Erythroblast (primary cell): ENCODE results near the gene ADARB2.

Source experiments
- GATA1 ChIP-seq: IDR thresholded peaks from 2 replicates; pipeline ENCODE4 v1.6.1; 2011; ENCODE audit warnings: low read depth, mild to moderate bottlenecking, control low read depth, low read length, moderate library complexity
- POLR2A ChIP-seq: IDR thresholded peaks from 2 replicates; pipeline ENCODE4 v1.6.1; 2011; ENCODE audit warnings: mild to moderate bottlenecking, low read length

DNA sequence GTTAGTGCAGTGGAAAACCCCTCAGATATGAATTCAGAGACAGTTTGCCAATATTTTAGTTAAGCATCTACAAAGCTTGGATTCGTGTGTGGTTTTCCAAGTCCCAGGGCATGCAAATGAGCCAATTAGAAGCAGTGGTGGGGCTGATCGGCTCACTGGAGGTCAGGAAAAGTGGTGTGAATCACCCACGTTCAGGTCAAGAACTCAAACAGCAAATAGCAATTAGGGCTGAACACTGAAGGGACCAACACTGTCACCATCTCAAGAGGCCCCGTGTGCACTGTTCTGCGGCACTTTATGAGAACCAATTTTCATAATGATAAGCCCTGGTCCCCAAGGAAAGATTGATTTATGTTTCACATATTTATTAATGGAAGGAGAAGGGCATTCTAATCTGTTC, 68.9 kb downstream of the ADARB2 start:
- TF ChIP-seq POLR2A, result no peak
- TF ChIP-seq GATA1, result no peak
